COLO668 (cell line): ENCODE data around the gene AATK.
"Not testable (repeated sequence)": the region's sequence is repeated elsewhere in the genome, so short reads cannot be mapped to it uniquely, and the experiment has no call there.

Experiments used
- DNase-seq: peaks from one replicate; lab custom pipeline; 2025; ENCODE audit not compliant: unreplicated experiment; lab: John Stamatoyannopoulos, UW

Gene AATK

DNA sequence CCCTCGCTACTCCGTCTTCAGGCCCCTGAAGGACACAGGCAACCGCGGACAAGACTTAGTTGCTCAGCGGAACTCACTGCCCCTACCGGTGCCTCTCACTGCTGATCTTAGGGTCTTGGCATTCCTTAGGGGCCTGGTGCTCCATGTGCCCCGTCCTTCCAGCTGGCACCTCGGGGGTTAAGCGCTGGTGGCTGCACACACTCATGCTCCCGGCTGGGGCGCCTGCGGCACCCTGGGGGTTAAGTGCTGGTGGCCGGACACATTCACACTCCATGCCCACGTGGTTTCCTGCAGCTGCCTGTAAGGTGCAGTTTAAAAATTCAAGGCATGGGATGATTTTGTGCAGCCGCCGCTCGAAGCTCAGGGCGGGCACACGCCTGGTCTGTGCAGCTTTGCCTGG, 86.0 kb downstream of the AATK start:
- no peak for DNase-seq

GRCh38 chr17:81078026-81078913, 87.8 kb downstream of the AATK start:
- not testable (repeated sequence) for DNase-seq

- no peak for DNase-seq
These were observed 89.8 kb downstream of the AATK start for GRCh38 chr17:81076141-81076679.

DNA sequence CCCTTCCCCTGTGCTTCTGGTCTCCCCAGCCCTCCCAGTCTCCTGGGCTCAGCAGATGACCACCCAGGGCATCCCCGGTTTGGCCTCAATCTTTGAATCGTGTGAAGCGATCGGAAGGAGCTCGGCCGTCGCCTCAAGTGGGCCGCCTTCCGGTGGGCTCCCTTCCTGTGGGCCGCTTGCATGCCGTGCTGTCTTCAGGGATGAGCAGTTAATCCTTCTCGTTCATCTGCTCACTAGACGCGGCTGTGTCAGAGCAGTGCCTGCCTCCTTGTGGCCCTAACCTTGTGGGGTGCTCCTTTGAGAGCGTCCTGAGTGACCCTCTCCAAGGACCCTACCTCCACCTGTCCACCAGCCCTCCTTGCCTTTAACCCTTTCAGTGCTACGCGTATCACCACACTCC, 90.7 kb downstream of the AATK start:
- DNase-seq: no peak

DNA sequence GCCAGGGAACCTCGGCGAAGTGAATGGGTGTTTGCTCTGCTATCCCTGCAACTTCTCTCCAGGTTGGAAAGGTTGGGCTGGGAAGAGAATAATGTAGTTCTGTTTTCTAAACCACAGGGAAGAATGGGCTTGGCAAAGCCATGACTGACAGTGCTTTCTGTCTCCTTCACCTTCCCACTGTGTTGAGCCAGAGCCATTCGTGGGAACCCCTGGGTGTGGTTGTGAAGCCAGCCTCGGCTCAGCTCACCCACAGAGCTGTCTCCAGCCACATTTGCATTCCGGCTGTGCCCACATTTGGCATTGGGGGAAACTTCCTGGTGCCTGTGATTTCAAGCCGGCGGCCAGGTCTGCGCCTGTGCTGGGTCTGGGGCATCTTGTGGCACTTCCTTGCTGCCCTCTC, 91.1 kb downstream of the AATK start:
- DNase-seq: no peak

- no peak for DNase-seq
These were observed 91.8 kb downstream of the AATK start for GRCh38 chr17:81073967-81074839.

GRCh38 chr17:81071761-81072741, 94.0 kb downstream of the AATK start:
- no peak for DNase-seq

- DNase-seq: no peak
These were observed 95.3 kb downstream of the AATK start for GRCh38 chr17:81070541-81071246.

GRCh38 chr17:81069135-81069645, 96.8 kb downstream of the AATK start:
- no peak for DNase-seq

- no peak for DNase-seq
These were observed 97.4 kb downstream of the AATK start for GRCh38 chr17:81068411-81069134.

GRCh38 chr17:81067391-81067811, 98.6 kb downstream of the AATK start:
- DNase-seq: no peak
